Effector memory CD8-positive, alpha-beta T cell (primary cell): ENCODE results near the gene KCTD5.
"Not testable (repeated sequence)": the region's sequence is repeated elsewhere in the genome, so short reads cannot be mapped to it uniquely, and the experiment has no call there.

Experiments used
- ATAC-seq: fragments of 150-1000 bp; cut with Tn5 transposase; replicated peaks from 2 replicates; pipeline ENCODE4 v1.10.0; 2021; ENCODE audit warnings: mild to moderate bottlenecking, moderate library complexity
- DNase-seq, 3 experiments: peaks; one replicate each; pipeline ENCODE4 v3.0.0; 2021
- H3K27ac Mint-ChIP-seq, 2 donors: one replicate each; pipeline ENCODE4 v1.8.0; 2022; ENCODE audit warnings: mild to moderate bottlenecking in 2 of 2, mixed read lengths in 2 of 2, moderate library complexity in 2 of 2
- H3K27me3 Mint-ChIP-seq, 2 donors: one replicate each; pipeline ENCODE4 v1.8.0; 2022; ENCODE audit warnings: mixed read lengths in 2 of 2
- H3K36me3 Mint-ChIP-seq: one replicate; pipeline ENCODE4 v1.8.0; 2022; ENCODE audit warnings: mild to moderate bottlenecking, moderate library complexity, mixed read lengths; ENCODE audit not compliant: insufficient read depth
- H3K4me1 Mint-ChIP-seq, 2 donors: one replicate each; pipeline ENCODE4 v1.8.0; 2022; ENCODE audit warnings: low read depth in 2 of 2, mixed read lengths in 2 of 2
- H3K4me3 Mint-ChIP-seq, 2 donors: one replicate each; pipeline ENCODE4 v1.8.0; 2022; ENCODE audit warnings: mild to moderate bottlenecking in 2 of 2, mixed read lengths in 2 of 2, moderate library complexity in 2 of 2
- H3K9me3 Mint-ChIP-seq, 2 donors: one replicate each; pipeline ENCODE4 v1.8.0; 2022; ENCODE audit warnings: mixed read lengths in 2 of 2

Gene KCTD5

GRCh38 chr16:2678206-2678965 lies 3.9 kb upstream of the KCTD5 start:
- H3K4me3 Mint-ChIP-seq, ATAC-seq, H3K27ac Mint-ChIP-seq, H3K27me3 Mint-ChIP-seq, DNase-seq, H3K4me1 Mint-ChIP-seq, H3K9me3 Mint-ChIP-seq: not testable (repeated sequence)
- peaks cover 14% of the 10 kb centered on the region for H3K36me3 Mint-ChIP-seq

- ATAC-seq, H3K27ac Mint-ChIP-seq, DNase-seq, H3K4me1 Mint-ChIP-seq, H3K9me3 Mint-ChIP-seq, H3K4me3 Mint-ChIP-seq, H3K36me3 Mint-ChIP-seq, H3K27me3 Mint-ChIP-seq: not testable (repeated sequence)
Observed at GRCh38 chr16:2679902-2680301, 2.4 kb upstream of the KCTD5 start.

- ATAC-seq, H3K27ac Mint-ChIP-seq, H3K4me1 Mint-ChIP-seq, H3K36me3 Mint-ChIP-seq, H3K4me3 Mint-ChIP-seq, H3K27me3 Mint-ChIP-seq, DNase-seq, H3K9me3 Mint-ChIP-seq: not testable (repeated sequence)
Observed at GRCh38 chr16:2680360-2680759, 2.0 kb upstream of the KCTD5 start.

- H3K4me3 Mint-ChIP-seq, result peak overlapping the region; percentile 93 to 98
- H3K27ac Mint-ChIP-seq, result peak overlapping the region; percentile 98
- H3K4me1 Mint-ChIP-seq, result peaks cover 21 to 22% of the 10 kb centered on the region in 2 donors
- not testable (repeated sequence) for H3K9me3 Mint-ChIP-seq, DNase-seq, ATAC-seq, H3K27me3 Mint-ChIP-seq
- peaks cover 13% of the 10 kb centered on the region for H3K36me3 Mint-ChIP-seq
Observed at GRCh38 chr16:2683041-2683440, 718 bp downstream of the KCTD5 start.

- not testable (repeated sequence) for H3K9me3 Mint-ChIP-seq, H3K27ac Mint-ChIP-seq, DNase-seq, H3K27me3 Mint-ChIP-seq
- ATAC-seq, result peak; percentile 15
- Mint-ChIP-seq H3K4me3 (peak overlapping the region in 1 of 2 donors; percentile 31), H3K36me3 (peaks cover 13% of the 10 kb centered on the region), H3K4me1 (peaks cover 23 to 27% of the 10 kb centered on the region in 2 donors)
Observed at GRCh38 chr16:2686075-2686474, 3.8 kb downstream of the KCTD5 start.

- DNase-seq, result no peak
- peaks cover 22 to 23% of the 10 kb centered on the region in 2 donors for H3K4me1 Mint-ChIP-seq
- no peak for ATAC-seq
- H3K36me3 Mint-ChIP-seq, result peaks cover 9% of the 10 kb centered on the region
- H3K27me3 Mint-ChIP-seq, result no peaks in the 10 kb centered on the region
- peak overlapping the region; percentile 78 to 90 for H3K27ac Mint-ChIP-seq
- H3K9me3 Mint-ChIP-seq, result no peaks in the 10 kb centered on the region
- H3K4me3 Mint-ChIP-seq, result peak overlapping the region; percentile 76
Observed at GRCh38 chr16:2686912-2687507, 4.7 kb downstream of the KCTD5 start.

GRCh38 chr16:2687531-2688308 lies 5.4 kb downstream of the KCTD5 start:
- H3K27me3 Mint-ChIP-seq, result no peaks in the 10 kb centered on the region
- peak overlapping the region; percentile 76 for H3K4me3 Mint-ChIP-seq
- H3K9me3 Mint-ChIP-seq, result no peaks in the 10 kb centered on the region
- H3K4me1 Mint-ChIP-seq, result peaks cover 19 to 21% of the 10 kb centered on the region in 2 donors
- H3K36me3 Mint-ChIP-seq, result peaks cover 5% of the 10 kb centered on the region
- H3K27ac Mint-ChIP-seq, result peak overlapping the region; percentile 78 to 90
- no peak for DNase-seq
- no peak for ATAC-seq

GRCh38 chr16:2689422-2689821 lies 7.1 kb downstream of the KCTD5 start:
- DNase-seq, H3K27ac Mint-ChIP-seq, H3K27me3 Mint-ChIP-seq, H3K9me3 Mint-ChIP-seq, ATAC-seq, H3K36me3 Mint-ChIP-seq, H3K4me3 Mint-ChIP-seq: not testable (repeated sequence)
- H3K4me1 Mint-ChIP-seq, result peaks cover 19 to 23% of the 10 kb centered on the region in 2 donors

- H3K4me1 Mint-ChIP-seq, result peaks cover 18 to 23% of the 10 kb centered on the region in 2 donors
- H3K36me3 Mint-ChIP-seq, result peaks cover 5% of the 10 kb centered on the region
- H3K9me3 Mint-ChIP-seq, result no peaks in the 10 kb centered on the region
- H3K4me3 Mint-ChIP-seq, result no peak overlapping the region
- H3K27me3 Mint-ChIP-seq, result no peaks in the 10 kb centered on the region
- DNase-seq, result no peak
- peak overlapping the region in 1 of 2 donors; percentile 76 for H3K27ac Mint-ChIP-seq
- ATAC-seq, result no peak
Observed at GRCh38 chr16:2689968-2690801, 7.9 kb downstream of the KCTD5 start.

- Mint-ChIP-seq H3K36me3 (peaks cover 5% of the 10 kb centered on the region), H3K9me3 (no peaks in the 10 kb centered on the region), H3K27ac (peak overlapping the region in 1 of 2 donors; percentile 76), H3K4me1 (peaks cover 16 to 23% of the 10 kb centered on the region in 2 donors), H3K27me3 (no peaks in the 10 kb centered on the region), H3K4me3 (no peak overlapping the region)
- ATAC-seq, result no peak
- DNase-seq, result no peak
Observed at GRCh38 chr16:2690852-2691251, 8.5 kb downstream of the KCTD5 start.

- Mint-ChIP-seq H3K36me3 (peaks cover 5% of the 10 kb centered on the region), H3K9me3 (no peaks in the 10 kb centered on the region), H3K27me3 (no peaks in the 10 kb centered on the region), H3K4me1 (peaks cover 16 to 22% of the 10 kb centered on the region in 2 donors), H3K4me3 (no peak overlapping the region), H3K27ac (no peak overlapping the region)
- ATAC-seq (no peak), DNase-seq (no peak)
Observed at GRCh38 chr16:2691491-2692248, 9.3 kb downstream of the KCTD5 start.

GRCh38 chr16:2692251-2692947 lies 10.1 kb downstream of the KCTD5 start:
- Mint-ChIP-seq H3K27me3 (no peaks in the 10 kb centered on the region), H3K4me3 (no peak overlapping the region), H3K9me3 (no peaks in the 10 kb centered on the region), H3K4me1 (peaks cover 9 to 15% of the 10 kb centered on the region in 2 donors), H3K36me3 (peaks cover 7% of the 10 kb centered on the region), H3K27ac (no peak overlapping the region)
- ATAC-seq (no peak), DNase-seq (no peak)
